ENCODE measurements around the gene BANP.
"Not testable (repeated sequence)": the region's sequence is repeated elsewhere in the genome, so short reads cannot be mapped to it uniquely, and the experiment has no call there.

BANP gene, protein sequence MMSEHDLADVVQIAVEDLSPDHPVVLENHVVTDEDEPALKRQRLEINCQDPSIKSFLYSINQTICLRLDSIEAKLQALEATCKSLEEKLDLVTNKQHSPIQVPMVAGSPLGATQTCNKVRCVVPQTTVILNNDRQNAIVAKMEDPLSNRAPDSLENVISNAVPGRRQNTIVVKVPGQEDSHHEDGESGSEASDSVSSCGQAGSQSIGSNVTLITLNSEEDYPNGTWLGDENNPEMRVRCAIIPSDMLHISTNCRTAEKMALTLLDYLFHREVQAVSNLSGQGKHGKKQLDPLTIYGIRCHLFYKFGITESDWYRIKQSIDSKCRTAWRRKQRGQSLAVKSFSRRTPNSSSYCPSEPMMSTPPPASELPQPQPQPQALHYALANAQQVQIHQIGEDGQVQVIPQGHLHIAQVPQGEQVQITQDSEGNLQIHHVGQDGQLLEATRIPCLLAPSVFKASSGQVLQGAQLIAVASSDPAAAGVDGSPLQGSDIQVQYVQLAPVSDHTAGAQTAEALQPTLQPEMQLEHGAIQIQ

DNA sequence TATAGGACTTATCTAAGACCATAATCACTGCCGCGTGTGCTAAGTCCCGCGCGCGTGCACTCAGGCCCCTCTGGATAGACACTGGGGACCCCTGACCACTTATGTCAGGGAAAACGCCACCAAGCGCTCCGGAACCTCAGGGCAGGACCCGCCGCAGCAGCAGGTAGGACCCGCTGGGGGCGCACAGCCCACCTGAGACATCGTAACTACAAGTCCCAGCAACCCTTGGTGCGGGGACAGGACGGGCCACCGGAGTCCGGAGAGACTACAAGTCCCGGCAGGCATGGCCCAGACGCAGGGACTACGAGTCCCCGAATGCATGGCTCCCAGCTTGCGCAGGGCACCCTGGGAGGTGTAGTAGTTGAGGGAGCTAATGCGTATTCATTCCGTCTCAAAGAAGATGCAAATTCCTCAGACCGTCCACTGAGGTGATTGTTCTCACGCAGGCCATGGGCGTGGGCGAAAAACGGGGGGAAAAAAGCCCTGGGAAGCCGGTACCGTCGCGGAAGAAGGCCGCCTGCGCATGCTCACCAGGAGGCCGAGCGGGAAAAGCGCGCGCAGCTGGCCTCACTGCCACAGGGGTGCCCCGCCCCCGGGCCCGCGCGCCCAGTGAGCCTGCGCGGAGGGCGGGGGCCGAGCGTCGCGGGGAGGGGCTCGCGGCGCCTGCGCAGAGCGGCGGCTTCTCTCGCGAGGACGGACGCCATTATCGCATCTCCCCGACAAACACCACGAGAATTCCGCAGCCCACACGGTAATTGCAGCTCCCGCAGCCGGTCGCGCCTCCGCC, at the start of gene BANP:
Gene BANP (plus strand): TSS at position 670 of the 787 bp plus-strand sequence. CDS start 23,682 bp downstream, outside the sequence.
- DNase-seq (ENCODE audit: low read depth in 2 of 2), result peak; percentile 96 to 97

DNA sequence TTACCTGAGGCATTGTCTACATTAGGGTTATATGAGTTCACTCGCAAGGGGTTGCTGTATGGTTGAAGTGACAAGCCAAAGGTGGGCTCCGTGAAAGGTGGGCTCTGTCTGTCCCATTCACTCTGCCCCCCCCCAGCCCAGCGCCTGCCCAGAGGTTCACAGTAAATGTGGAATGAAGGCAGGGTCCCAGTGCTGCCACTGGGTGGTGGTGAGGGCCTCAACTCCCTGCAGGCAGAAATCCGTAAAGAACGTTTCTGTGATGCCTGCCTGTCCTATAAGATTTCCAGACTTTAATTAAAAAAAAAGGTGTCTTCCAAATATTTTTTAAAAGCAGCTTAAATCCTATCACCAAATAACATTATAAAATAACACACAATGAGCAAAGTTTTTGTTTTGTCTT, 46.3 kb upstream of the BANP start:
- not testable (repeated sequence) for DNase-seq (ENCODE audit: low read depth in 2 of 2)

DNA sequence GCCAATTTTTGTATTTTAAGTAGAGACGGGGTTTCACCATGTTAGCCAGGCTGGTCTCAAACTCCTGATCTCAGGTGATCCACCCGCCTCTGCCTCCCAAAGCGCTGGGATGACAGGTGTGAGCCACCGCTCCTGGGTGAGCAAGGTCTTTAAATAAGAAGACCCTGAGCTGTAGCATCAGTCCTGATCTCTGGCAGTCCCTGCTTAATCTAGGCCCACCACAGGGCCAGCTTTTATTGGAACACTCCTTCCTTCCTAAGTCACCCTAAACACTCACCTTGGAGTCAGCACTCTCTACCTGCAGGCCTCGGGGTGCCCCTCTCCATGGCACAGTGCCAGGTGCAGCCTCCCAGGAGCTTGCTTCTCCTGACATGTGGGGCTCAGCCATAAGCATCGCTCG, 45.7 kb upstream of the BANP start:
- DNase-seq (ENCODE audit: low read depth in 2 of 2), result not testable (repeated sequence)

DNA sequence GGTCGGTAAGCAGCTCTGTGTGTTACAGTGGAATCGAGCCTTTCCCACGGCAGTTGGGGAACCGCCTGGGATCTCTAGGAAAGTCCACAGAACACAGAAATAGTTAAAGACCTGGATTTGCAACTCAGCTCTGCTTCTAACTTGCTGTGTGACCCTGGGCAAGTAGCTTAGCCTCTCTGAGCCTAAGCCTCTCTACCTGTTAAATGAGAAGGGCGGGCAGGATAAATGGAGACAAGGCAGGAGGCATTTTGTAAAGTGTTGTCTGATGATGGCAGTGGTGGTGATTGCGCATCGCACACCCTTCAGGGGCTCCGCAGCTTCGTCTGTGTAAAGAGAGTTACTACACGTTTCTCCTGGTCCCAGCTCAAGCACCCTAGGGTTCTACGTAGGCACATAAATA, 43.1 kb upstream of the BANP start:
- DNase-seq (ENCODE audit: low read depth in 2 of 2), result not testable (repeated sequence)

DNA sequence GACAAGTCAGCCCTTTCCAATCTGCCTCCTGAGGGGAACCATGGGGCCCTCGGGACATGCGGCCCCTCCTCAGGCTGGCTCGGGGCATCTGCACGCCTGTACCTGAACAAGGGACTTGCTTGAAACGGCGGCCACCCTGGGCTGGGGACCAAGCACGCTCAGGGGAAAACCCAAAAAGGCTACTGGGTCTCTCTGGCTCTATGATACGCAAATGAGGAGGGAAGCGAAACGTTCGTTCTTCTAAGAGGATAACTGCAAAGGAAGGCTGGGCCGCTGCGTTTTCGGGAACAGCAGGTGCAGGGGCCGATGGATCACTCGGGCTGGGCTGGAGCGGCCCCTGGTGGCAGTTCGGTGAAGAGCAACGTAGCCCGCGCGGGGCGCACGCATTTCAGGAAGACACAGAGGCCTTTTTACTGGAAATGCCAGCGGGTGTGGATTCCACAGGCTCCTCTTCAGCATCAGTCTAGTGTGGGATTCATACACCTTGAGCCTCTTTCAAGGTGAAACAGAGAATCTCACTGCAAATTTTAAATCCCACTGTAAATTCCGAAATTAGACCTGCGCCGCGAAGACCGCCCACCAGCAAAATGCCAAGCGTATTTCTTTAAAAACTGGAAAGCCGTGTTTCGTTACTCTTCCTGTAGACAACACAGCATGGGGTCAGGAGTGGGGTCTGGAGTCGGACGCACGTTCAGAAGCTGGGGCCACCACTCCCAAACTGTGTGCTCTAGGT, 41.9 kb upstream of the BANP start:
- DNase-seq (ENCODE audit: low read depth in 2 of 2), result peak; percentile 75 to 76

DNA sequence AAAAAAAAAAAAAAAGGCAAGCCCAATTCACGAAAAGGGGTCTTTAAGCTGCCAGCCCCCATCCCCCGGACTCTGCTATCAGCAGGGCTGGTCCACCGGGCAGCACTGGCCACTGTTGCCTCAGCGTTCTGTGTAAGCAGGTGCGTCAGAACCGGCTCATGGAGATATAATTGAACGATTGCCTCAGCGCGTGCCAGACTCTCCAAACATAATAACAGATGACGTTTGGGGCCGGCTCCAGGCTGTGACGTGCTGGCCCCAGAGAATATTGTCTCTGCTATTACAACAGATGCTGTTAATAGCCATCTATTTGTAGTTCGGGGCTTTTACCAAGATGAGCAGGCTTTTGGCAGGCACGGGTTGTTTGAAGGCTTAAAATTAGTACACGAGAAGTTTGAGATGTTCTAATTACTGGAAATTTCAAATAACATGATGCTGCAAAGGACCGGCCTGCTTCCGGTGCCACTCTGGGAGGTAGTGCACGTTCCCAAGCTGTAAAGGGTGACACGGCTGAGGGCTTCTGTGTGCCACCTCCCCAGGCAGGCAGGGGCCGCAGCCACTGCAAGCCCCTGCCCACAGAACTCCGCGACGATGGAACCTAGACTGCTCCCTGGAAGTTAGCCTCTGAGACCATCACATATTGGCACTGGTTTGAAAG, 40.0 kb upstream of the BANP start:
- DNase-seq (ENCODE audit: low read depth in 2 of 2), result not testable (repeated sequence)

DNA sequence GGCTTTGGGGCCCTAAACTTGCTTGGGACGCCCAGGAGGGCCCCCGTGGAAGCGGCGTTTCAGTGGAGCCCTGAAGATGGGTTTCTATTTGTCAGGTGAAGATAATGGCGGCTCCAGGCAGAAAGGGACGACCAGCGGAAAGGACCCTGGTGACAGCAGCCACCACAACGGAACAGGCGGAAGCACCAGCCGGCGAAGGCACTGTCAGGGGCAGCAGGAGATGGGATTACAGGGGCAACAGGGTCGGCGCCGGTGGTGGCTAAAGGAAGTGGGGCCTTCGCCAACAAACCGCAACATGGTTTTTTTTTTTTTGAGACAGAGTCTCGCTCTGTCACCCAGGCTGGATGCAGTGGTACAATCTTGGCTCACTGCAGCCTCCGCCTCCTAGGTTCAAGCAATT, 38.5 kb upstream of the BANP start:
- not testable (repeated sequence) for DNase-seq (ENCODE audit: low read depth in 2 of 2)

DNA sequence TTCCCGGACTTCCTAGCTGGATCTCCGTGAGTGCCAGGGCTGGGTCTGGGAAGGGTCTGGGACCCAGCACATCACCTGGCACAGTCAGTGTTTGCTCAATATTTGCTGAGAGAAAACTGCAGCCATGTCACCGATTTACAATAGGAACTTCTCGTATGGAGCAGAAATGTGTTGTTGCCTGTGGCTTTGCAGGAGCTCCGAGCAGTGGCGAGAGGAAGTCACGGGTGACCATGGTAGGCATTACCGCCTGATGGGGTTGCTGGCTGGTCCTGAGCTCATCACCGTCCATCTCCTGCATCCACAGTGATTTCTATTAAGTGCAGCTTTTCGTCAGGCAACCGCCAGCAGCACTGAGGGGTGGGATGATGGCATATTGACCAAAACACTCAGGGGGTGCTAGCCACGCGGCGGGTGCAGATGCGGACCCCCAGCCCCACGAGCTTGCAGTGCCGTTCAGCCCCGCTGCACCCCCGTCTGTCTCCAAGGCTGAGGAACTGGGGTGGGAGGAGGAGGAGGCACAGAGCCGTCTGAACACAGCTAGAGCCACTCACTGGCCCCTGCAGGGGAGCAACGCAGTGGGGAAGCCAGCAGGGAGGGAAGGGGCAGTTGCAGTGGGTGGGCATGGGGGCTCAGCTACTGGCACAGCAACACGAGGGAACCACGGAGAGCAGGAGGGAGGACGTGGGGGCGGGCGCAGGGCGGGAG, 37.1 kb upstream of the BANP start:
- DNase-seq (ENCODE audit: low read depth in 2 of 2), result not testable (repeated sequence)

DNA sequence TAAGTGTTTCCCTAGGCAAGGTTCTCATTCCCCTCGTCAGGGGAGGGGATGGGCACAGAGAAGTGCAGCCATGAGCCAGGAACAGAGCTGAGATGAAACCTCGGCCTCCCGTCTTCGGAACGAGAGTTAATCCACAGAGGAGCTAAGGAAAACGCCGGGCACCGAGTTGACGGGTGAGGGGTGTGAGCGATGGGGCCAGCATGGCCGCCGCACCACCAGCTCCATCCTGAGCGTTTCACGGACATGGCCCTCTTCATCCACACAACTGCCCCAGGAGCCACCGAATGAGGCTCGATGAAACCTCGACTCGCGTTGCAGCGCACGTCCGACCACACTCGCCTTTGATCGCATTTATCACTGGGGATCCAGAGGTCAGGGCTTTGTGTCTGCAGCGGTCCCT, 36.4 kb upstream of the BANP start:
- DNase-seq (ENCODE audit: low read depth in 2 of 2), result no peak

DNA sequence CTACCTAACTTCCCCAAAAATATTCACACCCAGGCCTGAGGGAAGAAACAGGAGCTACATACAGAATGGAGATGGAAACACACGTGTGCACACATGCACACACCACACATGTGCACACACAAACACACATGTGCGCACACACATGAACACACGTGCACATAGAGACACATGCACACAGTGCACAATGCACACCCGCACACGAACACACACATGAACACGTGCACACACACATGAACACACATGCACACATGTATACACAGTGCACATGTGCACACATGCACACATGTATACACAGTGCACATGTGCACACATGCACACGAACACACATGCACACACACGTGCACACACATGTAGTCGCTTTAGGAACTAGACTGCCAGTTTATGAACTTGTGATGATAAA, 33.7 kb upstream of the BANP start:
- no peak for DNase-seq (ENCODE audit: low read depth in 2 of 2)

DNA sequence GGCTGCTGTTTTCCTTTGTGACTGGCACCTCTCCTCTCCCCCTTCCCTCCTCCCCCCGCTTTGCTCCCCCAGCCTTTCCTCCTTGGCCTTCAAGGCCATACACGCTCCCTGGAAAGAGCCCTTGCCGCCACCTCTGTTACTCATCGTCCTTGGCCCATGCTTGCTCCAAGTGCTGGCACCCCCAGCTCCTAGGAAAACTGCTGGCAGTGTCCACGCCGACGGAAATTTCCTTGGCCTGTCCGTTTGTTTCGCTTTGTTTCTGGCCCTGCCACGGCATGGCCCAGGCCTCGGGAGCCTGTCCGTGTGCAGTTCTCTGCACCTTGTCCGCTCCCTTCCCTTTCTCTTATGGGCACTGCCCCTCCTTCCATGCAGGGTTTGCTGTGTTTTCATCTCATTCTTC, 32.9 kb upstream of the BANP start:
- DNase-seq (ENCODE audit: low read depth in 2 of 2), result no peak

DNA sequence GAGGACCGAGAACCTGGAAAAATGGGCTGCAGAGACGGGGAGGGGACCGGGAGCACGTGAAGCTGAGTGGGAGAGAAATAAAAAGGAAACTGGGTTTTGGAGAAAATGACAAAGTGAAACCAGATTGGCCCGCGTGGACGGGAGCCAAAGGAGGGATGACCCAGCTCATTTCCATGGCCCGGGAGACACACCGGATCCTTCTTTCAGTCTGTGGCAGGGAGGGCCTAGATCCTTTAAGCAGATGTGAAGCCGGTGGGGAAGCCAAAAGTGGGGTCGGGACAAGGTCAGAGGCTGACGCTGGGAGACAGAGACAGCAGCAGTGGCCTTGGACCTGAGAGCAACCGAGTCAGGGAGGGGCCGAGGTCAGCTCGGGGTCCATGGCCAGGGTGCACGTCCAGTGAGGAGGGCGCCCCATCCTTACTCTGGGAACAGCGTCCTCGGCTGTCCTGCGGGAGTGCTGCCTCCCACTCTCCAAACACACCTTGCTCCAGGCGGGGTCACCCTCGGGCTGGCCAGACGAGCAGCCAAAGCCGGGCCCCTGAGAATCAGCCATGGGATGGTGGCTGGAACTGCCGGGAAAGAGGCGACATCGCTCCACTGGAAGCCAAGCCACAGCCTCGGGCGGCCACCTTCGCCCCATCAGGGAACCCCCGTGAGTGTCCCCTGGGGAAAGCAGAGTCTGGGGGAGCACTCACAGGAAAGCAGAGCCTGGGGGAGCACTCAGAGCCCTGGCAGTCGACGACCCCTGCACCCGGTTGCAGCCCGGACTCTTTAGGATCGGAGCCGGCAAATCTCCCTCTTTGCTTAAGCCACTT, 32.2 kb upstream of the BANP start:
- no peak for DNase-seq (ENCODE audit: low read depth in 2 of 2)

DNA sequence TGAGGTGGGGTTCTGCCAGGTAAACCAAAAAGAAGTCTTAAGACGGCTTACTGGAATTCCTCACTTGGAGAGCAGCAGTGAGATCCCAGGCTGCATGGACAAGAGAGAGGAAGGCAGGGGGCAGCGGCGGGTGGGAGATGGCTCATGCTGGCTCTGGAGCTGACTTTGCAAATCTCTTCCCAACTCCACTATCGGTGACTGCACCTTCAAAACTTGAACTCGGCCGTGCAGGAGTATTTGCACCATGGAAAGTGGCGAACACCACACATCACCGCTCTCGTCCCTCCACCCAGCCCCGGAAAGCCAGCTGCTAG, 31.6 kb upstream of the BANP start:
- DNase-seq (ENCODE audit: low read depth in 2 of 2), result no peak

DNA sequence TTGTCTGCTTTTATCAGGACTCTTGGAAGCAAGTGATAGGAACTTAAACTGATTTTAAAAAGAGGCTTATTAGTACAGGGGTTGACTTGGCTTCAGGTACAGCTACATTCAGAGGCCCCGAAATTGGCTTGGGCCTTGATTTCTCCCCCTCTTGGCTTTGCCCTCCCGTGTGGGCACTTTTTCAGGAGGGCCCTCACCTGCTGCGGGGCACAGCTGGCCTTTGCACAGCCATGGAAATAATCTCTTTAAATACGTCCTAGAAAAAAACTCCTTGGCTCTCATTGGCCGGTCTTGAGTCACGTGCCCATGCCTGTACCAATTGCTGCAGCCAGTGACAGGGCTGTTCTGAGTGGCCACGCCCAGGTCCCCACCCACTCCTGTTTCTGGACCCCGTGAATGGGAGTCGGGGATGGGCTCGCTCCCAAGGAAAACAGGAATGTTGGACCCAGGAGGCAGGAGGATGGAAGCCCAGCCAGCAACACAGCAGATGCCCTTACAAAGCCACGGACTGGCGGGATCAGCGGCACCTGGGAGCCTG, 29.9 kb upstream of the BANP start:
- no peak for DNase-seq (ENCODE audit: low read depth in 2 of 2)

DNA sequence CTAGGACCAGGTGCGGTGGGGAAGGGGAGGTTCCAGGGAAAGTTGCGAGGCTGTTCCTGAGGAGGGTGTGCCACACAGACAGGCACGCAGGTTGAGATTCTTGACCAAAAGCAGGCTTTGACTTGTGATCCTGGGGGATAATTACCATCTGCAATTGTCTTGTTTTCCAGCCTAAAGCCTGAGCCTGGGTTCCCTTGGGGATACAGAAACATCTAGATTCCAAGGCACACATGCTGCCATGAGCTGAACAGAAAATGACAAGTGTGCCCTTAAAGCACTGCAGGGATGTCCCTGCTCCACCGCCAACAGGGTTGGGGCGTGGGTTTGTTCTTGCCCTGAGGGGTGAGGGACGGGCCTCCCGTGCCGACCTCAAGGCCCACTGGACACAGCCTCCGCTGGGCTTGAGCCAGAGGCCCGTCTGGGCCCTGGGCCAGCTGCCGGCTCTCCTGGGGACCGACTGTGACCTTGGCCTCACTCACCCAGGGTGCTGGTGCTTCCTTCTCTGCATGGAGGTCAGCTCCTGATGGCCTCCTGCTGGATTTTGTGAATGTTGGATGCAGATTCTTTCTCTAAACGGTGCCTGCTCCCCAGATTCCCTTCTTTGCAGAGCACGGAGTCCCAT, 28.9 kb upstream of the BANP start:
- no peak for DNase-seq (ENCODE audit: low read depth in 2 of 2)

DNA sequence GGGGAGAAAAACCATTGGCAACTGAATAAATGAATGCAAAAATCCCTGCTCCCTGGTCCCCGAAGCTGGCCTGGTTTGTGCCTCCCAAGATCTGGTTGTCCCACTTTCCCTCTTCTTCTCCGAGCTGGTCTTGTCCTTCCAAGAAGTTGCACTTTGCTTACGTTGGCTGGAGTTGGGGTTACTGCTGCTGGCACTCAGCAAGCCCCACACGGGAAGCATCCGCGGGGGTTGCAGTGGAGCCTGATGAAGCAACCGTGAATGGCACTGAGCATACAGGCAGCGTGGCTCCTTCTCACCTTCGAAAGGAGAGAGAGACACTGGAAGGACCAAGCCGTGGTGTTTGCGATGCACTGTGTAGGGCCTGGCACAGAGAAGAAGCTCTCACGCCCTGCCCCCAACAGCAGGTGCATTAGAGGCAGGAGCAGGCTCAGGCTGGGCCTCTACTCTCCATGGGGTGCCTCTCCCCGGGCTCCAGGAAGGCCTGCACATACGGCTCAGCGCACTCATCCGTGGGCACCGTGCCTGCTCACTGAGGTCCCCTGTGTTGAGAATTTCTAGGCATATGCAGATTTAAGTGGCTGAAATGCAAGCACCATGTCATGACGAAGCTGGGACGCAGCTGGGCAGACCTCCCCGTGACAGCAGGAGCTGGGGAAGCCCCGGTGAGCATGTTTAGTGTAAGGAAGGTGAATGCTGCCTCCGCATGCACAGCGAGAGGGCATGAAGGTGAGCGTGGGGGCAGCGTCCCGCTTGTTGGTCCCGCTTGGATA, 27.0 kb upstream of the BANP start:
- DNase-seq (ENCODE audit: low read depth in 2 of 2), result no peak

DNA sequence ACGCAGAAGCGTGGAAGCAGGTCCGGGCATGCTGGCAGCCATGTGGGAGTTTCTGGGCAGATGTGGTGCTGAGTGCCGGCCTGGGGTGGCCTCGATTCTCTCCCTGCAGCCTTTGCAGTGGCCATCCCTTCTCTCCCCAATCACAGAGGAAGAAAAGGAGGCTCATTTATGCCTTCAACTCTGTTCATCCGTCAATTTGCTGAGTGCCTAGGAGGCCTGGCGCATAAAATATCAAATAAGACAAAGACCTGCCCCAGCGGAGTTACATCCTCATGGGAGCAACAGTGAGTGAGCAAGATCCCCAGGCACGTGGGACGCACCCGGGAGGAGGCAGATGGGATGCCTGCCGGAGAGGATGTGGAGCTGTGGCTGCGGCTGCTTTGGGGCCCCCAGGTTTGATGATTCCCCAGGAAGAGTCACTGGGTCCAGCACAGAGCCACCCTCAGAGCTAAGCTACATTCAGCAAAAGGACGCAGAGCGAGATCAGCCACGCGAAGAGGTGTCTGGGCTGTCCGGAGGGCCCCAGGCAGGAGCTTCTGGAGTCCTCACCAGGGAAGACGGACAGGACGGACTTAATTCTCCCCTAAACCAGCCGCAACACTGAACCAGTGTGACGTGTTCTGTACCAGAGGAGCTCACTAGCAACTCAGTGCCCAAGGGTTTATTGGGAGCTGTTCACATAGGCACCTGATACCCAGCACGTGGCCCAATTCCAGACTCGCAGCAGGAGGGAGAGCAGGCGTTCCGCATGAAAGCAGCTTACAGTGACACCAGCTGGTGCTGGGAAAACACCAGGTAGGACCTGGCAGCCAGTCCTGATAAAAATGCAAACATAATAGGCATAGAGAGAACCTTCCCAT, 26.2 kb upstream of the BANP start:
- no peak for DNase-seq (ENCODE audit: low read depth in 2 of 2)

All from stimulated activated CD8-positive, alpha-beta memory T cell treated with anti-CD3 and anti-CD28 coated beads, Interleukin-15, amount 100 ng/mL, for 48 hours (primary cell).